Renal cortex interstitium (tissue), 11 donors: Measurements from ENCODE around the gene ABCC5. TPM values are rescaled to one million over a fixed set of nuclear protein-coding genes. Genes with fewer than 3 reads are reported as not detected.

Experiments used
- DNase-seq, 11 donors: peaks; one replicate each; pipeline ENCODE4 v3.0.0-alpha.2; 2013; ENCODE audit warnings: low read depth in 9 of 11, low spot score in 4 of 11; ENCODE audit errors: extremely low read depth in 1 of 11
- polyA plus RNA-seq, 3 donors: library from polyadenylated mRNA; unstranded; fragments of 120-200 nt; gene quantifications; one replicate each; pipeline ENCODE4 v1.2.1, GENCODE V29; 2013; ENCODE audit not compliant: insufficient read length in 3 of 3

Gene ABCC5
- polyA plus RNA-seq, 3 donors: 49.7 to 75.7 (median 51.7) TPM

DNA sequence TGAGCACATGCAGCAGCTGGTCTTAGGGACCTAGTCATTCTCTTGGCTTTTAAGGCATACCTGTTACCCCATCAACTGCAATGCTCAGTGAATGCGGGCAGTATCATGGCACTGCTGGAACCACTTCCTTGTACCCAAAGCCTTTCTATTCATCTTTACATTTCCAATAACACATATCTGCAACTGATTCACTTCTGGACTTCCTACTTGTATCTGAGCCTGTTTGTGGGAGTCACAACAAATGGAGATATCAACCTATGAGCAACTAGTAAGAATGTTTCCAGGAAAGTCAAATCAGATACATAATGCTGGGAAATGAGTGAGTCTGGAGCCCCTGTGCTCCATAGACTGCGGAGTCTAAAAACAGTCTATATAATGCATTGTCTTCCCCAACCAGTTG is 71.6 kb downstream of the ABCC5 start:
- no peak for DNase-seq

- no peak for DNase-seq
Observed at GRCh38 chr3:183944775-183945174, 72.9 kb downstream of the ABCC5 start.

DNA sequence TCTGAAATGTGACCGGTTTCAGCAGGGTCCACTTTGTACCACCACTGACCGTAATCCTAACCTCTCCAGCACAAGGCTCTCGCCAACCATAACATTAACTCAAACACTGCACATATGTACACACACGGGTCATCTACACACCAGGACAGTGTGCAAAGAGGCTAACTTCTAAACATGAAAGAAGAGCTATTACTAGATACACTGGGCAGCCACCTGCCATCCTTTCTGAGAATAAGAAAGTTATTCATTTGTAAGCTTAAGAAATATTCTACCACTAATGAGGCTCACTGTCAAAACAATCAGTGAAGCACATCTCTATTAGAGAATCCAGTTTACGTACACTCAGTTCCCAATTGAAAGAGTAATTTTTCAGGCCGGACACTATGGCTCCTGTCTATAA is 73.9 kb downstream of the ABCC5 start:
- no peak for DNase-seq

GRCh38 chr3:183941216-183941615 is 76.5 kb downstream of the ABCC5 start:
- DNase-seq: no peak

- no peak for DNase-seq
Observed at GRCh38 chr3:183937601-183938286, 79.9 kb downstream of the ABCC5 start.

DNA sequence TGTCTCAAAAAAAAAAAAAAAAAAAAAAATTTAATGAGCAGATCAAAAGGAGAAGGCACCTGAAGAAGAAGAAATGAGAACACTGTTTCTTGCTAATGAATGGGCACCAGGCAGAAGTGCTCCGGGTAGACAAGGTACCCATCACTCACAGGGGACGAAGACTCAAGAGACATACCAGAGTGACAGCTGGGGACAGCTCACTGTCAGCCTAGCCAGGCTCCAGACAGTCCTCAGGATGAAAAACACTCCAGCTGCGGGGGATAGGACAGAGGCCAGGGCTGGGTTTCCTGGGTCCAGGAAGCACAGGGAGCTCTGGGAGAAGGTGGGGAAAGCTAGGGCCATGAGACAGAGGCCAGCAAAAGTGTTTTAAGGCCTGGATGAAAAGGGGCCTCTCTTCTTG is 84.5 kb downstream of the ABCC5 start:
- no peak for DNase-seq

DNA sequence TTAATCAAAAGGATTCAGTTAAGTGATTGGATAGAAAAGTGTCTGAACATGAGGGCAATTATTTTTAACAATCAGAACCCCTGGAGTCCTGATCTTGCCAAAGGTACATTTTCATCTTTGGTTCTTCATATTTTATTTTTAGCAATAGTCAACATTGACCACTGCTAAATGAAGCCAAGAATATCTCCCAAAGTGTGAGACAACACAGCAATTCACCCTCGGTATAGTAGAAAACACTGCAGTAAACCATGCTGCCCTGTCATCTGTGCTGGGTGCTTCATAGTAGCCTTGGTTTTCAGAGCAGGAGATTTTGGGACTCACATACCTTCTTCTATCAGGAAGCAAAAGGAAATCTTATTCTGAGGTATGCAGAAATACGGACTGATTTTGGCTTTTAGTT is 85.8 kb downstream of the ABCC5 start:
- DNase-seq: no peak

GRCh38 chr3:183930086-183930485 is 87.6 kb downstream of the ABCC5 start:
- DNase-seq: no peak

DNA sequence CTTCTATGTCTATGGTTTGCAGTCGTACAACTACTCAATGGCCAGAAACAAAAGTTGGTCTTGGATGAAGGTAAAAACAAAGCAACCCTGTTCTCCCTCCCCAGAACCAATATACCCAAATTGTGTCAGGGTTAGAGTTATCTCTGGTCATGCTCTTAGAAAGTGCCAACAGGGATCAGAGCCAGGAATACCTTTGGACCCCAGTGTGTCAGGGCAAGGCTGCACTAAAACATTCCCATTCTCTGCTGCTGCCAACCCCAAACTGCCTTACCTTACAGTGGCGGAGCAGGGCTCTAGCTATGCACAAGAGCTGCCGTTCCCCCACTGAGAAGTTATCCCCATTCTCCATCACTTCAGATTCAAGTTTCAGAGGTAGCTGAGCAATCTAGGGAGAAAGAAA is 90.6 kb downstream of the ABCC5 start:
- DNase-seq: no peak

GRCh38 chr3:183924956-183925355 is 92.7 kb downstream of the ABCC5 start:
- DNase-seq: no peak

GRCh38 chr3:183924543-183924942 is 93.1 kb downstream of the ABCC5 start:
- no peak for DNase-seq

DNA sequence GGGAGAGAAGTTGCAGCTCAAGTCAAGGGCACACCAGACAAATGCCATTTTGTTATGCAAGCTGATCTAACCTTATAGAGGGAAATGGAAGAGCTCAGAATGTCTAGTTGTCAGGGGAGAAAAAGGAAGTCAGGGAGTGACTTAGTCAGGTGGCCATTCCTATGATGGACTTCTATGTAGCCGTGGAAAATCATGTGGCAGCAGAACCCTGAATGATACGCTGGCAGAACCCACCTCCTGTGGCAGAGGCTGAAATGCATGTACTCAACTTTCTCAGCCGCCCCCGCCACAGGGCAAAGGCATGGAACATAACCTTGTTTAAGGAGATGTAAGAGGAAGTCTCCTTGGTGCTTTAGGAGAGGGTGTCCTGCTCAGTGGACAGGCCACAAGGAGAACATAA is 95.3 kb downstream of the ABCC5 start:
- DNase-seq: no peak

DNA sequence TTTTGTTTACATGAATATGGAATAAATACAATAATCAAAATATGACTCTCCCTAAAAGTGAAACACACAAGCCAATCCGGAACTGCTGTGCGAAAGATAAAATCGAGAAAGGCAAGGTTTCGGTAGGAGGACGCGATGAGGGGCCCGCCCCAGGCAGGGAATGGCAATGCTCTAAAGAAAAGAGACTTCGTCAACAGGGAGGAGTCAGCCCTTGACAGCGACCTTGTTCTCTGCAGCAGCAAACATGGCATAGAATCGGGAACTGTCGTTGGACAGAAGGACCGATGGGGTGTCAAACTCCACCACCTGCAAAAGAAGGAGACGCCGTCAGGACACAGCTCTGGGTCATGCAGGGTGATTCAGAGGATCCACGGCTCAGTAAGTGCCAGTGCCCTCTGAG is 96.6 kb downstream of the ABCC5 start:
- DNase-seq: no peak

- no peak for DNase-seq
Observed at GRCh38 chr3:183920416-183920815, 97.3 kb downstream of the ABCC5 start.

- DNase-seq: no peak
Observed at GRCh38 chr3:183918178-183918577, 99.5 kb downstream of the ABCC5 start.

- DNase-seq: no peak
Observed at GRCh38 chr3:183917776-183918175, 99.9 kb downstream of the ABCC5 start.

DNA sequence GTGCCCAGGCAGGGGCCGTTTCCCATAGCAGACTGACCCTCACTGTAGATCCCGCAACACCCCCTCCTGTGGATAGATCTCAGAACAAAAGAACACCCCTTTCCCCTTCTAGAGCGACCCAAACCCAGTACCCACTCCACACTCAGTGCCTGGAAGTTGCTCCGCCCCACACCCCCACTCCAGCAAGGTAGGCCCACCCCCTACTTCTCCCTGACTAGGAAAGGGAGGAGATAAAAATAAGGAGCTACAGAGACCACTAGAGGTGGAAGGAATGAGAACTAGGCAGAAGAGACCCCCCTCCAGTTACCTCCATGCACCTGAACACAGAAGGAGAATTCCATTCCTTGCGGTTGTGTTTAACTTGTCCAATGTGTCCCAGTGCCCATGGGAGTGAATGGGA is 102.8 kb downstream of the ABCC5 start:
- DNase-seq: no peak

GRCh38 chr3:183913580-183913920 is 104.1 kb downstream of the ABCC5 start:
- DNase-seq: no peak

GRCh38 chr3:183912895-183913579 is 104.6 kb downstream of the ABCC5 start:
- no peak for DNase-seq

DNA sequence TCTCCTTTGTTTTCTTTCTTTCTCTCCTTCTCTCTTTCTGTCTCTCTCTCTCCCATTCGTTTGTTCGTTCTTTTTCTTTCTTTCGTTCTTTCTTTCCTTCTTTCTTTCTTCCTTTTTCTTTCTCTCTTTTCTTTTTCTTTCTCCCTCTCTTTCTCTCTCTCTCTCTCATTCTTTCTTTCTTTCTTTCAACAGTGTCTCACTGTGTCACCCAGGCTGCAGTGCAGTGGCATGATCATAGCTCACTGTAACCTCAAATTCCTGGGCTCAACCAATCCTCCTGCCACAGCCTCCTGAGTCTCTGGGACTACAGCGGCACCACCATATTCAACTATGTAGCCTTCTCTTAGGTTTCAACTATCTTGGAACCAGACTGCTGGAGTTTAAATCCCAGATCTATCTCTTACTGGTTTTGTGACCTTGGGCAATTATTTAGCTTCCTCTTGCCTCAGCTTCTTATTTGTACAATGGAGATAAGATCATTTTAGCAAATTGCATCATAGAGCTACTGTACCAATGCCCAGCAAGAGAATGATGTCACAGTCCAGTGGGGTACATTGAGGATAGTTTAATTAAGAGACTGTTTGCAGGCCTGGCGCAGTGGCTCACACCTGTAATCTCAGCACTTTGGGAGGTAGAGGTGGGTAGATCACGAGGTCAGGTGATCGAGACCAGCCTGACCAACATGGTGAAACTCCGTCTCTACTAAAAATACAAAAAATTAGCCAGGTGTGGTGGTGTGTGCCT is 105.7 kb downstream of the ABCC5 start:
- no peak for DNase-seq
